GM23338 (cell line): ENCODE results near the gene CCDC24. TPM values are rescaled to one million over a fixed set of nuclear protein-coding genes. Genes with fewer than 3 reads are reported as not detected.

Experiments
- ATAC-seq: fragments of 200-7000 bp; cut with Tn5 transposase; 3 replicates; pipeline ENCODE4 v1.9.1; 2020
- DNase-seq: peaks from one replicate; pipeline ENCODE4 v3.0.0-alpha.2; 2015; ENCODE audit warnings: low spot score
- H2AFZ ChIP-seq: fragments of 200-600 bp; sonication (generic); 2 replicates; pipeline ENCODE4 v1.8.0; 2016; ENCODE audit warnings: antibody characterized with exemption, mild to moderate bottlenecking, moderate library complexity
- H3F3A ChIP-seq: fragments of 200-600 bp; sonication (generic); replicated peaks from 2 replicates; pipeline ENCODE4 v1.8.0; 2017; ENCODE audit warnings: antibody characterized with exemption, mixed run types, low read depth
- H3K27ac ChIP-seq: fragments of 200-600 bp; sonication (generic); 2 replicates; pipeline ENCODE4 v1.6.1; 2016; ENCODE audit warnings: low read depth
- H3K27me3 ChIP-seq: fragments of 200-600 bp; sonication (generic); 2 replicates; pipeline ENCODE4 v1.8.0; 2016; ENCODE audit warnings: mild to moderate bottlenecking, mixed run types, moderate library complexity; ENCODE audit not compliant: insufficient read depth
- H3K36me3 ChIP-seq: fragments of 200-600 bp; sonication (generic); 2 replicates; pipeline ENCODE4 v1.8.0; 2016; ENCODE audit warnings: mild to moderate bottlenecking; ENCODE audit not compliant: insufficient read depth
- H3K4me1 ChIP-seq: fragments of 200-600 bp; sonication (generic); 2 replicates; pipeline ENCODE4 v1.8.0; 2016; ENCODE audit warnings: mild to moderate bottlenecking, moderate library complexity; ENCODE audit not compliant: insufficient read depth
- H3K4me2 ChIP-seq: fragments of 200-600 bp; sonication (generic); 2 replicates; pipeline ENCODE4 v1.7.1; 2017; ENCODE audit warnings: mixed run types
- H3K4me3 ChIP-seq: fragments of 200-600 bp; sonication (generic); 2 replicates; pipeline ENCODE4 v1.6.1; 2016; ENCODE audit warnings: mixed run types
- H3K79me2 ChIP-seq: fragments of 200-600 bp; sonication (generic); replicated peaks from 2 replicates; pipeline ENCODE4 v1.8.0; 2017; ENCODE audit warnings: mild to moderate bottlenecking; ENCODE audit not compliant: insufficient read depth
- H3K9me2 ChIP-seq: fragments of 200-600 bp; sonication (generic); 2 replicates; pipeline ENCODE4 v1.8.0; 2017; ENCODE audit not compliant: insufficient read depth
- H4K20me1 ChIP-seq: fragments of 200-600 bp; sonication (generic); replicated peaks from 2 replicates; pipeline ENCODE4 v1.8.0; 2017; ENCODE audit warnings: mild to moderate bottlenecking; ENCODE audit not compliant: insufficient read depth
- H3K27ac Mint-ChIP-seq: 2 replicates; pipeline ENCODE4 v1.8.0; 2020; ENCODE audit warnings: inconsistent platforms, mild to moderate bottlenecking, moderate library complexity, mixed read lengths
- H3K27me3 Mint-ChIP-seq: 3 replicates; pipeline ENCODE4 v1.8.0; 2022; ENCODE audit warnings: low read depth, mild to moderate bottlenecking, moderate library complexity, mixed read lengths, inconsistent platforms; ENCODE audit not compliant: insufficient read depth, poor library complexity
- H3K36me3 Mint-ChIP-seq: 3 replicates; pipeline ENCODE4 v1.8.0; 2021; ENCODE audit warnings: low read depth, mild to moderate bottlenecking, inconsistent platforms, moderate library complexity, mixed read lengths
- H3K4me1 Mint-ChIP-seq: 3 replicates; pipeline ENCODE4 v1.8.0; 2020; ENCODE audit warnings: mild to moderate bottlenecking, inconsistent platforms, mixed read lengths
- H3K4me3 Mint-ChIP-seq: 3 replicates; pipeline ENCODE4 v1.8.0; 2021; ENCODE audit warnings: moderate library complexity, mild to moderate bottlenecking, inconsistent platforms, mixed read lengths
- H3K9me3 Mint-ChIP-seq: 3 replicates; pipeline ENCODE4 v1.8.0; 2020; ENCODE audit warnings: moderate library complexity, mild to moderate bottlenecking, inconsistent platforms, mixed read lengths
- CREB1 ChIP-seq: fragments of 250-450 bp; sonication (Bioruptor Pico); IDR thresholded peaks from 2 replicates; pipeline ENCODE4 v1.5.0; 2020; ENCODE audit warnings: low read depth, mild to moderate bottlenecking, moderate library complexity
- CTCF ChIP-seq, 2 experiments: fragments of 200-600 bp in 1 of 2; sonication (generic) in 1 of 2; conservative IDR thresholded peaks; 2 replicates each; pipeline versions ENCODE4 v1.5.1 to v1.6.1; 2016 to 2017; ENCODE audit warnings: antibody characterized with exemption in 2 of 2, low read depth in 2 of 2, mild to moderate bottlenecking in 2 of 2, moderate library complexity in 1 of 2
- ETS1 ChIP-seq: IDR thresholded peaks from 2 replicates; pipeline ENCODE4 v1.6.1; 2016; ENCODE audit warnings: antibody characterized with exemption
- JUNB ChIP-seq: IDR thresholded peaks from one replicate; pipeline ENCODE4 v1.6.1; 2016; ENCODE audit warnings: antibody characterized with exemption; ENCODE audit not compliant: unreplicated experiment
- NANOG ChIP-seq: IDR thresholded peaks from 2 replicates; pipeline ENCODE4 v1.6.1; 2016; ENCODE audit warnings: antibody characterized with exemption, borderline replicate concordance
- polyA plus RNA-seq: library from polyadenylated mRNA; unstranded; fragments of >200 nt; fragmentation: Nextera tagmentation; extraction: Ambion mirVana; gene quantifications from 2 replicates; pipeline ENCODE4 v1.2.1, GENCODE V29; 2016
- total RNA-seq: library from RNA; depleted of rRNA; stranded (reverse); fragments of >200 nt; shearing (Covaris generic); gene quantifications from 2 replicates; pipeline ENCODE4 v1.2.3, GENCODE V29; 2014

CCDC24 gene
- total and polyA plus RNA-seq, 2 experiments from 2014 or later = 8.3 to 17.2 TPM

GRCh38 chr1:44016041-44016889, 24.9 kb downstream of the CCDC24 start:
- Histone ChIP-seq H3K4me3 (no peak overlapping the region), H2AFZ (no peak overlapping the region), H3K27ac (no peak overlapping the region), H3K4me2 (no peak overlapping the region), H3K27me3 (no peaks in the 10 kb centered on the region), H4K20me1 (peaks cover 7% of the 10 kb centered on the region; the same call in 1 of the 2 replicates), H3K9me2 (no peaks in the 10 kb centered on the region), H3K4me1 (no peaks in the 10 kb centered on the region), H3K79me2 (no peaks in the 10 kb centered on the region), H3K36me3 (no peaks in the 10 kb centered on the region; the same call in 1 of the 2 replicates), H3F3A (no peaks in the 10 kb centered on the region)
- Mint-ChIP-seq H3K27ac (no peak overlapping the region), H3K4me1 (peaks cover 18% of the 10 kb centered on the region), H3K9me3 (no peaks in the 10 kb centered on the region), H3K4me3 (no peak overlapping the region), H3K36me3 (peaks cover 15% of the 10 kb centered on the region), H3K27me3 (peaks cover 5% of the 10 kb centered on the region)
- TF ChIP-seq NANOG (no peak), ETS1 (no peak)
- no peak for DNase-seq
- ATAC-seq = peak; percentile 22

- no peak overlapping the region for H2AFZ ChIP-seq
- no peaks in the 10 kb centered on the region for H3K9me2 ChIP-seq
- H3K27me3 ChIP-seq = no peaks in the 10 kb centered on the region
- Mint-ChIP-seq H3K27ac (no peak overlapping the region), H3K27me3 (peaks cover 5% of the 10 kb centered on the region), H3K4me3 (no peak overlapping the region), H3K4me1 (peaks cover 11% of the 10 kb centered on the region), H3K36me3 (peaks cover 22% of the 10 kb centered on the region), H3K9me3 (no peaks in the 10 kb centered on the region)
- ATAC-seq (peak; percentile 11), DNase-seq (no peak)
- H3K27ac ChIP-seq = no peak overlapping the region
- H3K4me1 ChIP-seq = no peaks in the 10 kb centered on the region
- H3K4me3 ChIP-seq = no peak overlapping the region
- H3K36me3 ChIP-seq = no peaks in the 10 kb centered on the region; the same call in 1 of the 2 replicates
- no peaks in the 10 kb centered on the region for H3F3A ChIP-seq
- TF ChIP-seq CTCF (conservative IDR thresholded peaks at IDR 0.05; ENCODE audit: low read depth in 2 of 2) (no peak), CREB1 (CRISPR knock-in tag) (no peak), JUNB (no peak)
- no peaks in the 10 kb centered on the region for H3K79me2 ChIP-seq
- peaks cover 6% of the 10 kb centered on the region; the same call in 1 of the 2 replicates for H4K20me1 ChIP-seq
- H3K4me2 ChIP-seq = no peak overlapping the region
Measured at GRCh38 chr1:44016890-44017400, 25.5 kb downstream of the CCDC24 start.
